Measurements from ENCODE around the gene SYNE1.
A peak's percentile ranks its signal among the peaks of the same experiment; 100 is the strongest.

Gene SYNE1

DNA sequence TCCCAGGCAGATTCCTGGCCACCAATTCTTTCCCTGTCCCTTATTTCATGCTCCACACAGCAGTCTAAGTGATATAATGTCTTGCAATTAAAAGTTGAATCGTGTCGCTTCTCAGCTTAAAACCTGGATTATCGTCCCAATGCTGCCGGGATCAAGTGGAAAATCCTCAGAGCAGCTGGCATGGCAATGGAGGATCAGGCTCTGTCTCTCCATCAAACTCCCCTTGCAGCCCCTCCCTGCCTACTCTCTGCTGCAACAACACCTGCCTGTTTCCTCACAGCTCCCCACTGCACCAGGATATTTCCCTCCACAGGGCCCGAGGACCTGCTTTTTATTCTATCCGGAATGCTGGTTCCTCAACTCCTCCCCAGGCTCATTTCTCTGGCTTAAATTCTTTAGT, 277.1 kb downstream of the SYNE1 start:
- no peak for TF ChIP-seq ZFX (IDR thresholded peaks at IDR 0.05)
- TF ChIP-seq, protein P1, sequence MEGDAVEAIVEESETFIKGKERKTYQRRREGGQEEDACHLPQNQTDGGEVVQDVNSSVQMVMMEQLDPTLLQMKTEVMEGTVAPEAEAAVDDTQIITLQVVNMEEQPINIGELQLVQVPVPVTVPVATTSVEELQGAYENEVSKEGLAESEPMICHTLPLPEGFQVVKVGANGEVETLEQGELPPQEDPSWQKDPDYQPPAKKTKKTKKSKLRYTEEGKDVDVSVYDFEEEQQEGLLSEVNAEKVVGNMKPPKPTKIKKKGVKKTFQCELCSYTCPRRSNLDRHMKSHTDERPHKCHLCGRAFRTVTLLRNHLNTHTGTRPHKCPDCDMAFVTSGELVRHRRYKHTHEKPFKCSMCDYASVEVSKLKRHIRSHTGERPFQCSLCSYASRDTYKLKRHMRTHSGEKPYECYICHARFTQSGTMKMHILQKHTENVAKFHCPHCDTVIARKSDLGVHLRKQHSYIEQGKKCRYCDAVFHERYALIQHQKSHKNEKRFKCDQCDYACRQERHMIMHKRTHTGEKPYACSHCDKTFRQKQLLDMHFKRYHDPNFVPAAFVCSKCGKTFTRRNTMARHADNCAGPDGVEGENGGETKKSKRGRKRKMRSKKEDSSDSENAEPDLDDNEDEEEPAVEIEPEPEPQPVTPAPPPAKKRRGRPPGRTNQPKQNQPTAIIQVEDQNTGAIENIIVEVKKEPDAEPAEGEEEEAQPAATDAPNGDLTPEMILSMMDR (conservative IDR thresholded peaks at IDR 0.05) = no peak
- H3K27ac ChIP-seq = no peak overlapping the region

DNA sequence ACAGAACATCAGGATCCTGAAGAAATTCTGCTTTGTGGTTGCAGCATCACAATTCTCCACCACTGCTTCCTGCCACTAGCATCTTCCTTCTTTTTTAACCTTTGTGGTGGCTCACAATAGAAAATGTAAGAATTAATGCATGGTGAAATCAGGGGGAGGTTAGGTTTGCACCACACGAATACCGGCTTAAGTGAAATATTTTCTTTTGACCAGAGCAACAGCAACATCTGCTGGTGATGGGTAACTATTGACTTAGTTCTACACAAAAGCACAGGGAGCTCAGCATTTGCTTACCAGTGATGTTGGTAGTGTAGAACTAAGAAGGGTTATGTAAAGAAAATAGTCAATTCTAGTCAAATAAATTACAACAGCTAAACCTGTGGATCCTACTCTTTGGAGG, 280.5 kb downstream of the SYNE1 start:
- H3K27ac ChIP-seq = no peak overlapping the region
- TF ChIP-seq, protein P1 (conservative IDR thresholded peaks at IDR 0.05) = peak; percentile 50
- no peak for TF ChIP-seq ZFX (IDR thresholded peaks at IDR 0.05)

DNA sequence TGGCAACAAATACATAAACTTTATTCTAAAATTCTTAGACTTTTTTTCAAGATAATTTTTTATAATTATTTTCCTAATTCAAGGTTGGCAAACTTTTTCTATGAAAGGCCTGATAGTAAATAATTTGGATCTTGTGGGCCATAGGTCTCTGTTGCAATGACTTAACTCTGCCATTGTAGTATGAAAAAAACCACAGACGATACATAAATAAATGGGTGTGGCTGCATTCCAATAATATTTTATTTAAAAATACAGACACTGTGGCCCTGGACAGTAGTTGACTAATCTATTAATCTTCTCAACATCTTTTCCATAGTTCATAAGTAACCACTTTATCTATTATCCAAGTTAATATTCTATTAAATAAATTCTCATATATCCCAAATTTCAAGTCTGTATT, 281.1 kb downstream of the SYNE1 start:
- H3K27ac ChIP-seq = no peak overlapping the region
- TF ChIP-seq ZFX (IDR thresholded peaks at IDR 0.05) = no peak
- TF ChIP-seq, protein P1 (conservative IDR thresholded peaks at IDR 0.05) = no peak

DNA sequence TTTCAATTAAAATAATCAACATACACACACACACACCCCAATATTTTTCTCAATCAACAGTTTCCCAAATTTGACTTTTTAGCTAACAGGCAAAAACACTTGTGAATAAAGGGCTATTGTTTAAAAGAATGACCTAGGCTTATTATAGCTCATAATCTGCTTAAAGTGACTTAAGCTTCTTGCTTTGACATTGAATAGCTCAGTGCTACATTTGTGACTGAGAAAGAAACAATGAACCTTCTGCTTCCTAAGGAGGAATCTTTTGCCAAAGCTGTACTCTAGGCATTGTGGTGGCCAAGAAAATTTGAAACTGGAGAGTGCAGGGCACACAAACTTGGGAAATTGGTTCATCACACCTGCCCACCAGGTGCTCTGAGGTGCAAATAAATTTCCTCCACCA, 282.0 kb downstream of the SYNE1 start:
- no peak overlapping the region for H3K27ac ChIP-seq
- TF ChIP-seq, protein P1 (conservative IDR thresholded peaks at IDR 0.05) = no peak
- TF ChIP-seq ZFX (IDR thresholded peaks at IDR 0.05) = no peak

DNA sequence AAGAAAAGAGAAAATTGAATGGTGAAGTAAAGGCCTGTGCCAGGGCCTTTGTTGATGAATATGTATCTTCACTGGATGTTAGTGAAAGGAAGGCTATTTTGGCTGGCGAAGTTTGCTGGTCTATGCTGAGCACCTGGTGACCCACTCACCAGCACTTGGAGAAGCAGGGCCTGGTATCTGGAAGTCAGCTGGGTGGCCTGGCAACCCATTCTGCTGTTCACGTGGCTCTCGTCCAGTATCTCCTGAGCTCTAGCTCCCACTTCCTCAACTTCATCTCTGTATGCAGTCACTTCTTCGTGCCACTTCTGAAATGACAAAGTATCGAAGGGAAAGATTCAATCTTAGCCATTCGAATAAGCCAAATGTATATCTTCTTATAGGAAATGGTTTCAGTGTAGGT, 283.7 kb downstream of the SYNE1 start:
- no peak overlapping the region for H3K27ac ChIP-seq
- TF ChIP-seq ZFX (IDR thresholded peaks at IDR 0.05) = no peak
- TF ChIP-seq, protein P1 (conservative IDR thresholded peaks at IDR 0.05) = no peak

DNA sequence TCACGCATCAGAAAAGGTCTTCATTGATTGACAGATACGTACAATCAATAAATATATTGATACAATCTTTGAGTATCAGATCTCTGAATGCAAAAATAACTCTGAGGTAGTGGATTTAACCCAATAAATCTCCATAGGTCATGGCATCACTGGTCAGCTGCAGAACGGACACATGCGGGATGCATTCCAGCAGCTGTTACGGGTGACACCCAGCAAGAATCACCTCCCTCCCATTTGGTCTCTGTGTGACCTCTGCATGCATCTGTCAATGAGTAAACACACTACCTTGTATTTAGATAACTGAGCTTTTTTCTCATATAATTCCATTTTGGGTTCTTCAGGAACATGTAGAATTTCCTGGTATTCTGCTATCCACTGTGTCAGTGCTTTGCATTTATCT, 285.4 kb downstream of the SYNE1 start:
- no peak for TF ChIP-seq ZFX (IDR thresholded peaks at IDR 0.05)
- no peak overlapping the region for H3K27ac ChIP-seq

DNA sequence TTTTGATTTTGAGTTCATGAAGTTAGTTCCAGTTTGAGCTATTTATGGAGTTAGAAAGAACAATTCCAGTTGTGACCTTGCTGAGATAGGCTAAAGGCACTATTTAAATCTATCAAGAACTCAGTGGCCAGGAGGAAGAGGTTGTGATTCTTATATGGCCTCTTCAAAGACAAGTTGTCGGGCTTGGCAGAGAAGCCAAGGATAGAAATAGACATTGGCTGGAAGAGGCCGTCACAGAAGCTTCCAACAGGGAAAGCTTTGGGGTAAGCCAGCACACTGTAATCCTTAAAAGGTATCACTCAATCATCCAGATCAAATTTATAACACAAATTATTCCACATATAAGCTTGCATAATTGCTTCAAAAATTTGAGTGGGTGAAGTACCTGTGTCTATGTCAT, 286.1 kb downstream of the SYNE1 start:
- H3K27ac ChIP-seq = no peak overlapping the region
- TF ChIP-seq, protein P1 (conservative IDR thresholded peaks at IDR 0.05) = no peak
- TF ChIP-seq ZFX (IDR thresholded peaks at IDR 0.05) = no peak

DNA sequence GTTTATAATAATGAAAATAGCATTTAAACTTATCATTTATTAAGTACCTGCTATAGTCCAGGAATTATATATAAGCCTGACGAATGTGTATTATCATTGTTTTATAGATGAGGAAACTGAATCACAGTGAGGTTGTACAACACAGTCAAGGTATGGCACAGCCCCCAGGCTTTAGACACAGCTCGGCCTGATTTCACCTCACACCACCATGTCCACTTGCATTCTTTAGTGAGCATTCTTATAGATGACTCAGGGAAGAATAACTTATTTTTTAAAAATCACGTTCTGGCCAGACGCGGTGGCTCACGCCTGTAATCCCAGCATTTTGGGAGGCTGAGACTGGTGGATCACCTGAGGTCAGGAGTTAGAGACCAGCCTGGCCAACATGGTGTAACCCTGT, 289.0 kb downstream of the SYNE1 start:
- H3K27ac ChIP-seq = no peak overlapping the region
- TF ChIP-seq, protein P1 (conservative IDR thresholded peaks at IDR 0.05) = no peak
- TF ChIP-seq ZFX (IDR thresholded peaks at IDR 0.05) = no peak

Measured in C4-2B (cell line).